SKM-1 treated with dmso at 0.1 percent for 144 hours (cell line): Measurements from ENCODE around the gene RIPK1.

ENCODE experiments used
- DNase-seq: peaks from one replicate; lab custom pipeline; 2025; ENCODE audit not compliant: unreplicated experiment; lab: John Stamatoyannopoulos, UW

RIPK1 gene

DNA sequence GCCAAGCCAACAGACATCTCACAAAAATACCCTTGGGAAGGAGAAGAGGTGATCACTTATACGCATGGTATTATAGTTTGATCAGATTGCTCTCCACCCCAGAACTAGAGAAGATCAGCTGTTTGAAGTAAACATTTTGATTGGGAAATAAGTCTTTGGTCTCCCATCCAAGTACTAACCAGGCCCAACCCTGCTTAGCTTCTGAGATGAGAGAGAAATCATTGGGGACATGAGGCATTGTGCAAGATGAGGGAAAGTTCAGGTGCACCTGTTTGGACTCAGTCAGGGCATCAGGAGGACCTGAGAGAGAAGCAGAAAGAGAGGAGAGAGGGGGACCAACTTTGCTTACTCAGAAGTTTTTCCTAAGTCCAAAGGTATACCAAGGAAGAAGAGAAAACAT, 11.4 kb downstream of the RIPK1 start:
- no peak for DNase-seq

DNA sequence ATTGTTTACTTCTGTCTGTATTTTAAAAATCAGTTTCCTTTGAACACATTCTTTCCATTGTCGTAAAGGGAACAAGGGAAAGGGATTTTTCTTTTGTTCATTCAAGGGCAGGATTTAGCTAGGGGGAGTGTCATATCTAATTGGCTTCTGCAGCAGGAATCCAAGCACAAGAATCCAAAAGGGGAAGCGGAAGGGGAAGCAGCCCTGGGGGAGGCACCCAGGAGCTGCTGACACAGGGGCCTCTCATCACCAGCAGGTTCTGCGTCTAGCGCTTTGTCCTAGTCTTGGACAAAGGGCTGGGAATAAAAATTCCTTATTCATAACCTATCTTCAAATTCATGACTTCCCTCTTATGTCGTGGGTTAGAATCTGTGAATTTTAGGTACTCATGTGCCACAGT, 13.7 kb downstream of the RIPK1 start:
- no peak for DNase-seq

DNA sequence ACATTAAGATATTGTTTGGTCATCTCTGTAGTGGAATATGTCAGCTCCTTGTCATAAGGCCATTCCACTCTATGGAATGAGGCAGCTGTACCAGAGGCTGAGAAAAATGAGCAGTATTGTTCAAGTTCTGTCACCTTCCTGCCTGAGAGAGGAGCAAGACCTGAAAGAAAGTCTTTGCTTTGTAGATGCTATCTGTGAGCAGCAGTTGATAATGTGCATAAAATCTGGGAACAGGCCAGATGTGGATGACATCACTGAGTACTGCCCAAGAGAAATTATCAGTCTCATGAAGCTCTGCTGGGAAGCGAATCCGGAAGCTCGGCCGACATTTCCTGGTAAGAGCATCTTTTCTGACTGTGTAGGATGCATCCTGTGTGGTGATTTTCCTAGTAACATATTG, 16.8 kb downstream of the RIPK1 start:
- DNase-seq: no peak

DNA sequence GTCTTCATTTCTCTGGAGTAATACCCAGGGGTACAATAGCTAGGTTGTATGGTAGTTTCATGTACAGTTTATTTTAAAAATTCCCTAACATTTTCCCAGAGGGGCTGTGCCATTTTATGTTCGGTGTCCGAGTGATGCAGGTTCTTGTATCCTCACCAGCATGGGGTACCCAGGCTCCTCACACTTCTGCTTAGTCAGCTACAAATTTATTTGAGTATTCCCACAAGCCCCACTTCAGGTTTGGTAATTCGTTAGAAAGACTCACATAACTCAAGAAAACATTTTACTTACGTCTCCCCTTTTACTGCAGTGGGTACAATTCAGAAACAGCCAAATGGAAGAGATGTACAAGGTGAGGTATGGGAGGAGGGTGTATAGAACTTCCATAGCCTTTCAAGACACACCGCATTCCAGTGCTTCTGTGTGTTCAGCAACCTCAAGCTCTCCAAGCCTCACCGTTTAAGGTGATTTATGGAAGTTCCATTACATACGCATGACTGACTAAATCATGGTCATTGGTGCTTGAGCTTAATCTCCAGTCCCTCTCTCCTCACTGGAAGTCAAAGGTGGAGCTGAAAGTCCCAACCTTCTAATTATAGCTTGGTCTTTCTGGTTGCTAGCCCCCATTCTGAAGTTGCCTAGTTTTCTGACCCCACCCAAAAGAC, 18.1 kb downstream of the RIPK1 start:
- DNase-seq: no peak

DNA sequence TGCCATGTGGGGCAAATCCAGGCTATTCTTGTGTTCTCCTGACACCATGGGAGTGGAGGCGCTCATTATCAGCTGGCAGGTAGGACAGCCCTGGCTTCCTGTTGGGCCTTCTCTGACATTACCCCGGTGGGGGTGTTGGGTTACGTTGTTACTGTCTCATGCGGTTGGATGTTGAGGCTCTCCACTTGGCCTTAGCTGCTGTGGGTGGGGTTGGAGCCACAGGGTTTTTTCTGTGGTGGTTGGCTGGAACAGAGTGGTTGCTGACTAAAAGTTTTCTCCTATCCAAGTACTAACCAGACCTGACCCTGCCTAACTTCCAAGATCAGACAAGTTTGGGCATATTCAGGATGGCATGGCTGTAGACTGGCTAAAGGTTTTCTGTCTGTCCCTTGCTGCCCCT, 20.2 kb downstream of the RIPK1 start:
- DNase-seq: no peak

DNA sequence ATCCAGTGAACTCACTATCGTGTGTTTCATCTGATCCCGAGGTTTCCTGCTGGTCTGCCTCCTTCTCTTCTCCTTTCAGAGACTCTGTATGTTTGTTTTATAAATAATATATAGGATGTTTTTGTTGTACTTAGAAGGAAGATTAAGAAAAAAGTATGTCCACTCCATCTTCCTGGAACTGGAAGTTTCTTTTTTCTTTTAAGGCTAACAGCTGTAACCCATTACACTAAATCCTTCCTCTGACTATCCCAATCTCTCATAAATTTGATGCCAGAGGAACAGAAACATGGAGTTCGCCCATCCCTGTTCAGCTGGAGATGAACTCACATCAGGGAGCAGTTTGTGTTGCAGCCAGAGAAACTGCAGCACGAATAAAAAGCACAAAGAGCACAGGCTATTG, 20.7 kb downstream of the RIPK1 start:
- DNase-seq: no peak

DNA sequence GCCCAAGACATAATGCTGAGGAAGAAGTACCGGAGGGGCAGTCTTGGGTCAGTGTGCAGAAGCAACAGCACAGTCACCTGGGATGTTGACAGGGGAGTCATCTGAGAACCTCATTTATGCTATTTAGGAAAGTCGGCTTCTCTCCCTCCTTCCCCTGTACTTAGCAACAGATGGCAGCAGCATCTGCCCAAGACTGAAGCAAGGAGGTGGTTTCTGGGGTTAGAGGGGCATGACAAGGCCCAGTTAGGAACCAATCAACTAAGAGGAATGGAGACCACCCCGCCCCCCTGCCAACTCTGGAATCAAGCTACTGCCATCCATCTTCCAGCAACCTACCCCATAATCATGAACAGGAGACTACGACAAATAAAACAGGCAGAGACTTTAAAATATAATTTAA, 21.7 kb downstream of the RIPK1 start:
- no peak for DNase-seq

DNA sequence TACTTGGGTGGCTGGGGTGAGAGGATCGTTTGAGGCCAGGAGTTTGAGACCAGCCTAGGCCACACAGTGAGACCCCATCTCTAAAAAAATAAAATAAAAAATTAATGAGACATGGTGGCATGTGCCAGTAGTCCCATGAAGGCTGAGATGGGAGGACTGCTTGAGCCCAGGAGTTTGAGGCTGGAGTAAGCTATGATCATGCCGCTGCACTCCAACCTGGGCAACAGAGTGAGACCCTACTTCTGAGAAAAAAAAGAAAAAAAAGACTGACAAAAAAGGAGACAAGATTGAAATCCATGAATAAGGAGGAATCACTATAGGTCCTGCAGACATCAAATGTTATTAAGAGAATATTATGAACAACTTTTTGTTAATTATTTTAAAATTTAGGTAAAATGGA, 26.5 kb downstream of the RIPK1 start:
- DNase-seq: no peak

DNA sequence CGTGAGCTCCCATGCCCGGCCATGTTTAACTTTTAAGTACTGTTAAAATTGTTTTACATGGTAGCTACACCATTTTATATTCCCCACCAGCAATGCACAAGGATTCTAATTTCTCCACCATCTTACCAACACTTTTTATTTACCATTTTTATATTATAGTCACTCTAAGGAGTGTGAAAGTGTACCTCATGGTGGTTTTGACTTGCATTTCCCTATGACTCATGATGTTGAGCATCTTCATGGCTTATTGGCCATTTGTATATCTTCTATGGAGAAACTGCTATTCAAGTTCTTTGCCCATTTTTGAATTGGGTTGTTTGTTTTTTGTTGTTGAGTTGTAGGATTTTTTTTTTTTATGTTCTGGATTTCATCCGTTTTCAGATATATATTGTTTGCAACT, 34.6 kb downstream of the RIPK1 start:
- no peak for DNase-seq

DNA sequence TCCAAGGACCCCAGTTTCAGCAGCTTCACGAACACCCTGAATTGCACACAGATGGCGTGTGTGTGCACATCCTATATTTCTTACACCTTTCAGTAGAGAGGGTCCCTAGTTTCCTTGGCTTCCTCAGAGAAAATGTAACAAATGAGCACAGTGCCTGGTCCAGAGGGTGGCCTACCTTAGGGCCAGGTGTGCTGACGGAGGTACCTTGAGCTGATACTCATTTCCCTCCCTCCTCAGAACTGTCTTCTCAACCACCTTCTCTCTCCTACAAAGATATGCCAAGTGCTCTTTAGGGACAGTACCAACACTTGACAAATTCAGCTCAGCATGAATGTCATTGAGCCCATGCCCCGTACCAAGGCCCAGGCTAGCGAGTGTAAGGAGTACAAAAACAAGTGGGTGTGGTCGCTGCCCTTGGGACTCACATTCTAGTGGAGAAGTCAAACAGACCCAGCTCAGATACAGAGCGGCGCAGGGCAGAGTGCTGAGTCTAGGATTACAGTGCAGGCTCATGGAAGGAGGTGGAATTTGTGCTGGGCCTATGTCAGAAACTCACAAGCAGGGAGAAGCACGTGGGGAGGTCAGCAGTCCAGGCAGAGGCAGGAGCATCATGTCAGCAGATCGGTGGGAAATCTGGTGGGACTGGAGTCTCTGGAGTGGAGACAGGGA, 40.6 kb downstream of the RIPK1 start:
- DNase-seq: no peak

DNA sequence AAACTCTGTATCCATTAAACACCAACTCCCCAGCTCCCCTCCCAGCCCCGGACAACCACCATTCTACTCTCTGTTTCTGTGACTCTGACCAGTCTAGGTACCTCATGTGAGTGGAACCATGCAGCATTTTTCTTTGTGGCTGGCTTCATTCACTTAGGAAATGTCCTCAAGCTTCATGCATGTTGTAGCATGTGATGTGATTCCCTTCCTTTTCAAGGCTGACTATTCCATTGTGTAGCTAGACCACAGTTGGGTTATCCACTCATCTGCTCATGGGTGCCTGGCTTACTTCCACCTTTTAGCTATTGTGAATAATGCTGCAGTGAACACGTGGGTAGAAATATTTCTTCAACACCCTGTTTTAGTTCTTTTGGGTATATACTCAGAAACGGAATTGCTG, 41.5 kb downstream of the RIPK1 start:
- no peak for DNase-seq

DNA sequence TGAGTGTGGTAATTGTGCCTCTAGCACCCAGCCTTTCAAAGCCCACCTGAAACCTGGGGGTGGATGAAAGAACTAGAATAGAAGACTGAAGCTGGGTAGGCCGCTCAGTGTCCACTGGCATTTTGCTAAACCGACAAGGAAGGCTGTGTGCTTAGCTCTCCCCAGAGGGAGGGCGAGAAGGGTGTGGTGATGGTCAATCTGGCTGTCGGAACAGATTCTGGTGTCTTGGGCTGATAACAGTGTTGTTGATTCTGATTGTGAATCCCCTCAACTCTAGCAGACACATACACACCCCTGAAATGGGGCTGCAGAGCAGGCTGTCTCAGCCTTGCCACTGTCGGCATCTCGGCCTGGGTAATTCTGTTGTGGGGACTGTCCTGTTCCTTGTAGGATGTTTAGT, 46.1 kb downstream of the RIPK1 start:
- no peak for DNase-seq

DNA sequence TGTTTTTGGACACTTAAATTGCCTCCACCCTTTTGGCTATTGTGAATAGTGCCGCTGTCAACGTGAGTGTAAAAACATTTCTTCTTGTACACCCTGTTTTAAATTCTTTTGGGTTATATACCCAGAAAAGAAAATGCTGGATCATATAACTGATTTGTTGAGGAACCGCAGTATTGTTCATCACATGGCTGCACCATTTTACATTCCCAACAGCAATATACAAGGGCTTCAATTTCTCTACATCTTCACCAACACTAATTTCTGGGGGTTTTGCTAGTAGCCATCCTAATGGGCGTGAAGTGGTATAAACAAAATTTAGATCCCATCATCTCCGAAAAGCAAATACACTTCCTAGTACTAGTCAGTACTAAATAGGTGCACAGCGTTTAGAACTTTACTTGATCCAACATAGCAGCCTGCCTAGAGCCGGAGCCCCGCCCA, 49.6 kb downstream of the RIPK1 start:
- no peak for DNase-seq

DNA sequence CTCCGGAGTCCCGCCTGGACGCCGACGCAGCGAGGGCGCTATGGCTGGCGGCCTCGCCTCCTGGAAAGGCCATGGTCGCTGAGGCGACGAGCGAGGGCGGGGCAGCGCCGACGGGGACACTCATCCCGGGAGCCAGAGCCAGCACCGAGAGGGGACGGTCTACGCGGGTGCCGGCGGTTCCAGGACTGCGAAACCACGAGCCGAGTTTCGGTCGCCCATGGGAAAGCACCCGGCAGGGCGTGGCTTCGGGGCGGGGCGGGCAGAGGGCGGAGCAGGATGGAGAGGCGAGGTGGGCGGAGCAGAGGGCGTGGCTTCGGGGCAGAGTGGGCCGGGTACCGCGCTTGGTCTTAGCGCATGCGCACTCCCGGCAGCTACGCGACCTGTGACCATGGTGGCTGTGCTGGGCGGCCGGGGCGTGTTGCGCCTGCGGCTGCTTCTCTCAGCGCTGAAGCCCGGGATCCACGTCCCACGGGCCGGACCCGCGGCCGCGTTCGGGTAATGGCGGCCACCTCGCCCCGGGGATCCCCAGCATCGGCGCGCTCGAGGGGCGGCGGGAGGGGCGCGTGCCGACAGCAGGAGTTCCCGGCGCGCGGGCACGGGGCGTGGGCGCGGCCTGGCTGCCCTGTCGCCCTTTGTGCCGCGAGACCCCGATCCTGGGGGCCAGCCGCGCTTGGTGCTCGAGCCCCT, 50.2 kb downstream of the RIPK1 start, which contains the start of gene BPHL:
BPHL (plus strand) TSS at position 359 of the 687 bp plus-strand sequence; CDS start at position 389, 30 bp downstream.
- peak; percentile 85 for DNase-seq

DNA sequence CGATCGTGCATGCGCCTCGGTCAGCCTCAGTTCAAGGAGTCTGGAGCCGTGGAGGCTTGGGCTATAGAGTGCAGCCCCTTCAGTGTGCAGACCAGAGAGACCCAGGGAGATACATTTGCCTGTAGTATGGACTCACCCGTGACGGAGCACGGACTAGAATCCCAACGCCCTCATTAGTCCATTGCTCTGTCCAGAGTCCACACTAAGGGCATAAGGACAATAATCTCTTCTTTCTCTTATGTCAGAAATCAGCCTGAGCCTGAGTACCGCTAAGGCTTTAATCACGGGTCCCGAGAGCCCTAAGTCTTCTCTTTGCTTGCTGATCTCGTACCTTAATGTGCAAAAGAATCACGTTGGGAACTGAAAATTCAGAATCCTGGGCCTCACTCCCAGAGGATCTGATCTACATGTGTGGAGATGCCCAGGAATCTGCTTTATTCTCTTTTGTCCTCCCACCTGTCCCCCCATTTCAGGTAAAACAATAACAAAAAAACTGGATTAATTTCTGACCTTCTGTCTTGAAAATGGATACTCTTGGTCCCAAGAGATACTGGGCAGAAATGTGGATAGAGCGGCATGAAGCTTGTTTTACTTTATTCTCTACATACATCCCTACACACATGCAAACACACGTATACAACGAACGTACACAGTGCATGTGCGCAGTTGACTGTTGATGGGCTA, 50.9 kb downstream of the RIPK1 start:
- DNase-seq: peak; percentile 17

DNA sequence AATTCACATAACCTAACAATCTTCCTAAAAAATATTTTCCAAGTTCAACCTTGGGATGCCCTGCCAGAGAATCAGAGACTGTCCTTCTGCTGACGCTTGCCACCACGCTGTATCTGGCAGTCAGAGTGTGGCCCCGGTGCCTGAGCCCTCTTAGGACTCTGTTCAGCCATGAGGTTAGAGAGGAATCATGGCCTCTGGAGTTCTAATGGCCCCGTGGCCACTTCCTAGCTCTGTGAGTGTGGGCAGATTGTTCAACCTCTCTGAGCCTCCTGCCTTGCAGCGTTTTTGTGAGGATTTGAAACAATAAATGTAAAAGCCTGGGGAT, 52.4 kb downstream of the RIPK1 start:
- DNase-seq: no peak

DNA sequence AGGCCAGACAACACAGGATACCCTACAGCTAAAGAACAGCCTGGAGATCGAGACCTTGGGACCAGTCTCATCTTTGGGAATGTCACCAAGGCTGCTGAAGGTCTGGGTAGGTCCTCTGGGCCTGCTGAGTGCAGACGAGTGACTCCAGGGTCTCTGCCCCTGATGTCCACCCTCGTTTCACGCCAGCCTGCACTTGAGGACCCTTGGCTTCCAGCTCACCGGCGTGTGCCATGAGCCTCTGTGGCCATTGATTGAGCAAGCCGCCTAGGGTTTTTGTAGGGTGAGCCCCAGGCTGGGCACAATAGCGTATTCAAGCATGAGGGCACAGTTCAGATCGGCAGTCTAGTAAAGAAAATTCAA, 54.5 kb downstream of the RIPK1 start:
- DNase-seq: no peak

DNA sequence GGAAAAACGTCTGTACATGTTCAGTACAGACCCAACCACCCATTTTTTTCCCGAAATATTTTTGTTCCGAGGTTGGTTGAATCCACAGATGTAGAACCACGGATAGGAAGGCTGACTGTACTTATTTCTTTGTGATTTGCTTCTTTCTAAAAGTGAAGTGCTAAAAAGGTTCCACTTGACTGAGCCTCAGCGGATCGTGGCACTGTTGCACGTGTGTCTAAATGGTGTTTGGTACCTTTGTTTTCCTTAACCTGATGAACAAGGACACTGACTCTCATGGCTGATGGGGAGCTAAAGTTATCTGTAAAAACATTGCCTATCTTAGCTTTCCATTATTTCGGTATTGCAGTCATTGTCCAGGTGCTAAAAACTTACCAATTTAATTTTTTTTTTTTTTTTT, 56.4 kb downstream of the RIPK1 start:
- no peak for DNase-seq

DNA sequence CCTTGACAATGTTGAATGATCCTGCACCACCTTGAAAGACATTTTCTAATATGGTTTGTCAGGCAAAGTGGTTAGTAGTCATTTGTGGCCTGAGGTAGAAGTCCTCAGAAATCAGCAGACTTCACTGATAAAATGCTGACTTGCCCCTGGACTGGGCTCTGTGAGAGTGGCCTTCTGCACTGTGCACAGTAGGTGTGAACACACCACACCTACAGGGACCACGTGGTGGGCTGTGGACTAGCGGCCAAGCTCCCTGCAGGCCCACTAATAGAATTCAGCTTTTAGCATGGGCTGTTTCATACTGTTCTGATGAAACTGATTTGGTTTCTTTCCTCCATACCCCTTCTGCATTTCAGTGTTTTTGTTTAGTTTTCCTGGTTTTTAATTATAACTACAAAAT, 57.5 kb downstream of the RIPK1 start:
- no peak for DNase-seq

DNA sequence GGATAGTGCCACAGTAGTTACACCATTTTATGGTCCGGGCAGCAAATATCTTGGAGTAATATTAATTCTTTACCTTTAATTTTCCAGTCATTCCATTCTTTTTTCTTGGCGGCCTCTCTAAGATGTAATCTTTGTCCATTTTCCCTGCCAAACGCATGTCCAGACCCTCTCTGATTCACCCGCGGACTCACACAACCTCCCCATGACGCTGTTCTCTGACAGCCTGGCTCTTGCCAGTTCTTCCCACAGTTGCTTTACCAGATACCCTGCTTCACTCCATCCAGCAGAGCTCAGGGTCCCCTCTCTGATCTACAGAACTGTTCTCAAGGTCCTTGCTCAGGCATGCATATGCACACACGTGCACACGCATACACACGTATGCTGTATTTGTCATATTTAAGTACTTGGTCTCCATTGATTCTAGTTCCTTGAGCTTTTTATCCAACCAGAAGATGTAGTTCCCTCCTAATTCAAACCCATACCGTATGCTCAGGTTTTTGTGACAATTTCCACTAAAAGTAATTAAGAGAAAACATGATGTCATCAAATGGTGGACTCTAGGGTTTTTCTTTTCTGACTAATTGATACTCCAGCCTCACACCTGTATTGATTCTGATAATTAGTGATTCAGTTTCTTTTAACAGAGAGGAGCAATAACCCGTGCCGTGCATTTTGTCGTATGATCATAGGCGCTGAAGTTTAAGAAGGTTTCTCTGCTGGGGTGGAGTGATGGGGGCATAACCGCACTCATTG, 60.2 kb downstream of the RIPK1 start:
- DNase-seq: no peak

DNA sequence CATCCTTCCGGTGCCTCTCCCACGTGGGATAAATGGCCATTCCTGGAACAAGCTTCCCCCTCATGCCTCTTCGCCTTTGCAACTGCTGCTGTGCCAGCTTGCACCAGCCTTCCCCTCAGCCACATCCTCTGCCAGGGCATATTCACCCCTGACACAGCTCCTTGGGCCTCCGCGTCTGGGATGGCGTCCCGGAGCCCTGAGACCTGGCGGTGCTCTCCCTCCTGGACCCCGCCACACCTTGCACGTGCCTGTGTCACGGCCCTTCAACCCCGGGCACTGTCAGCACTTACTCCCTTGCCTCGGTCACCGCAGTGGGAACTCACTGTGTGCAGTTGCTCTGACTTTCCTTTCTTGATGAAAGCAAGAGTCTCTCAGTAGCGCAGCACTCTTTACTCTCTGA, 63.4 kb downstream of the RIPK1 start:
- no peak for DNase-seq
